SK-N-SH treated with all-trans-retinoic acid at 6 μM for 48 hours (cell line): ENCODE data around the gene VPS41.

Experiments used
- BACH2 ChIP-seq: fragments of 250-450 bp; sonication (Bioruptor Pico); IDR thresholded peaks from 2 replicates; pipeline ENCODE4 v1.9.0; 2021; ENCODE audit warnings: mild to moderate bottlenecking, borderline replicate concordance
- CSDC2 ChIP-seq: fragments of 250-450 bp; sonication (Bioruptor Pico); IDR thresholded peaks from 2 replicates; pipeline ENCODE4 v1.5.0; 2020; ENCODE audit warnings: mild to moderate bottlenecking, moderate library complexity
- GLIS3 ChIP-seq: fragments of 250-450 bp; sonication (Bioruptor Pico); IDR thresholded peaks from 2 replicates; pipeline ENCODE4 v1.5.0; 2020; ENCODE audit warnings: mild to moderate bottlenecking, moderate library complexity
- TOX ChIP-seq: fragments of 250-450 bp; sonication (Bioruptor Pico); IDR thresholded peaks from 2 replicates; pipeline ENCODE4 v1.8.0; 2021; ENCODE audit warnings: mild to moderate bottlenecking, moderate library complexity, borderline replicate concordance
- ZC3H10 ChIP-seq: fragments of 250-450 bp; sonication (Bioruptor Pico); IDR thresholded peaks from 2 replicates; pipeline ENCODE4 v1.5.1; 2021; ENCODE audit warnings: mild to moderate bottlenecking, moderate library complexity
- ZFP3 ChIP-seq: fragments of 250-450 bp; sonication (Bioruptor Pico); IDR thresholded peaks from 2 replicates; pipeline ENCODE4 v1.5.0; 2020; ENCODE audit warnings: mild to moderate bottlenecking, moderate library complexity
- TF ChIP-seq, protein P1 (sequence below): fragments of 250-450 bp; sonication (Bioruptor Pico); IDR thresholded peaks from 2 replicates; pipeline ENCODE4 v1.5.1; 2020; ENCODE audit warnings: low read depth, mild to moderate bottlenecking, moderate library complexity
- TF ChIP-seq, protein P2 (sequence below): fragments of 250-450 bp; sonication (Bioruptor Pico); IDR thresholded peaks from 2 replicates; pipeline ENCODE4 v1.8.0; 2021; ENCODE audit warnings: low read depth, mild to moderate bottlenecking, moderate library complexity, borderline replicate concordance

DNA sequence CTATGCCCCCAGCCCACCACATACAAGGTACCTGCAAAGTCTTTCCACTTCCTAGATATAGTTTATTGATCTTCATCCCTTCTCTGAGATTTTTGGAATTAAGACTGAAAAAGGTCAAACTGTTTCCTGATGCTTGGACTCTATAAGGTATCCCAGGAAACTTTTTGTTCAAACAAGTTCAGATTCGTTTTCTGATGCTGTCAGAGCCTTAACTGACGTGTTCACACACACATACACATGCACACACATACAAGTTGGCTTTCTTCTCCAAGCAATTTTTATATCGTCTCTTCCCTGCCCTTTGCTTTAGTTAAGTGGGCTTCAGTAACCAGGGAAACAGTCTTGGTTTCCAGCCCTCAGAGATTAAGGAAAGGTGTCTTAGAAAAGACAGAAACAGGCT is 11.7 kb upstream of the VPS41 start:
- TF ChIP-seq BACH2 (CRISPR knock-in tag), result no peak
- no peak for TF ChIP-seq CSDC2 (CRISPR knock-in tag)
- no peak for TF ChIP-seq ZFP3 (CRISPR knock-in tag)
- TF ChIP-seq TOX (CRISPR knock-in tag), result no peak
- TF ChIP-seq, protein P1, sequence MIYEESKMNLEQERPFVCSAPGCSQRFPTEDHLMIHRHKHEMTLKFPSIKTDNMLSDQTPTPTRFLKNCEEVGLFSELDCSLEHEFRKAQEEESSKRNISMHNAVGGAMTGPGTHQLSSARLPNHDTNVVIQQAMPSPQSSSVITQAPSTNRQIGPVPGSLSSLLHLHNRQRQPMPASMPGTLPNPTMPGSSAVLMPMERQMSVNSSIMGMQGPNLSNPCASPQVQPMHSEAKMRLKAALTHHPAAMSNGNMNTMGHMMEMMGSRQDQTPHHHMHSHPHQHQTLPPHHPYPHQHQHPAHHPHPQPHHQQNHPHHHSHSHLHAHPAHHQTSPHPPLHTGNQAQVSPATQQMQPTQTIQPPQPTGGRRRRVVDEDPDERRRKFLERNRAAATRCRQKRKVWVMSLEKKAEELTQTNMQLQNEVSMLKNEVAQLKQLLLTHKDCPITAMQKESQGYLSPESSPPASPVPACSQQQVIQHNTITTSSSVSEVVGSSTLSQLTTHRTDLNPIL, result no peak
- no peak for TF ChIP-seq ZC3H10 (CRISPR knock-in tag)
- TF ChIP-seq, protein P2, sequence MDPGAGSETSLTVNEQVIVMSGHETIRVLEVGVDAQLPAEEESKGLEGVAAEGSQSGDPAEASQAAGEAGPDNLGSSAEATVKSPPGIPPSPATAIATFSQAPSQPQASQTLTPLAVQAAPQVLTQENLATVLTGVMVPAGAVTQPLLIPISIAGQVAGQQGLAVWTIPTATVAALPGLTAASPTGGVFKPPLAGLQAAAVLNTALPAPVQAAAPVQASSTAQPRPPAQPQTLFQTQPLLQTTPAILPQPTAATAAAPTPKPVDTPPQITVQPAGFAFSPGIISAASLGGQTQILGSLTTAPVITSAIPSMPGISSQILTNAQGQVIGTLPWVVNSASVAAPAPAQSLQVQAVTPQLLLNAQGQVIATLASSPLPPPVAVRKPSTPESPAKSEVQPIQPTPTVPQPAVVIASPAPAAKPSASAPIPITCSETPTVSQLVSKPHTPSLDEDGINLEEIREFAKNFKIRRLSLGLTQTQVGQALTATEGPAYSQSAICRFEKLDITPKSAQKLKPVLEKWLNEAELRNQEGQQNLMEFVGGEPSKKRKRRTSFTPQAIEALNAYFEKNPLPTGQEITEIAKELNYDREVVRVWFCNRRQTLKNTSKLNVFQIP (CRISPR knock-in tag), result no peak
- TF ChIP-seq GLIS3, result no peak
